Thyroid gland (tissue), 4 donors: ENCODE measurements around the gene EXD1.
A peak's percentile ranks its signal among the peaks of the same experiment; 100 is the strongest.

ENCODE experiments used
- POLR2A ChIP-seq, 2 donors: fragments of 450-650 bp; IDR thresholded peaks; one replicate each; pipeline ENCODE4 v1.6.1; 2017; ENCODE audit warnings: antibody characterized with exemption in 2 of 2, mild to moderate bottlenecking in 2 of 2, moderate library complexity in 1 of 2
- TF ChIP-seq, protein P1 (sequence below), 6 experiments: fragments of 200-600 bp in 3 of 6; fragments of 450-650 bp in 3 of 6; sonication (generic) in 3 of 6; IDR thresholded peaks; one replicate each; pipeline ENCODE4 v1.5.1; 2016 to 2019; ENCODE audit warnings: antibody characterized with exemption in 6 of 6, mild to moderate bottlenecking in 2 of 6, inconsistent platforms in 1 of 6, moderate library complexity in 1 of 6

DNA sequence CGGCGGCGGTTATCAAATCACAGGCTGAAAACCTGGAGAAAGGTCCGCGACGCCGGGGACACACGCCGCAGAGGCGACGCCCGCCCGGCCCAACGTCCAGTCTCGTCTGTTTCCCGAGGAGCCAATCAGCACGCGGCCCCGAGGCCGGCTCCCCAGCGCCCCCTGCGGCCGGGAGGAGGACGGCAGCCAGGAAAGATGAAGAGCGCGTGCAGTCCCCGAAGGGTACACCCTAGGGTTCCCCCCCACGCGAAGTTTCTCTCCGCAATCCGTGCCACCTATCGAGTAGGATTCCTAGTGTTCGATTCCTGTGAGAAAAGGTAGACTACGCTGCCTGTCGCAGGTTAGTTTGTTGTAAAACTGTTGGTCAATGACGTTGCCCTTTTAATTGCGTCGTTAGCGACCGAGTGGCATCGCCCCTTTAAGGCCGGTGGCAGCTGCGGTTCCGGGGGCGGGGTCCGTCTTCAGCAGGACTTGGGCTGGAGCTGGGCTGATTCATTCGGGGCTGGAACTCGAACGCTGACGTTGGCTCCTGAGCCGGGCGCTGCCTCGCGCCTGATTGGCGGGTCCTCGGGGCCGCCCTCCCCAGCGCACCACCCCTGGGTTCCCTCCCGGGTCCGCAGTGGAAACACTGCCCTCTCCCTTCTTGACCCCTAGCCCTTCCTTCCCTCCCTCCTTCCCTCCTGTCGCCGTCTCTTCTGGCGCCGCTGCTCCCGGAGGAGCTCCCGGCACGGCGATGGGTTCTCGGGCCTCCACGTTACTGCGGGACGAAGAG is at the start of gene EXD1, which contains the start of gene CHP1:
- TF ChIP-seq, protein P1, sequence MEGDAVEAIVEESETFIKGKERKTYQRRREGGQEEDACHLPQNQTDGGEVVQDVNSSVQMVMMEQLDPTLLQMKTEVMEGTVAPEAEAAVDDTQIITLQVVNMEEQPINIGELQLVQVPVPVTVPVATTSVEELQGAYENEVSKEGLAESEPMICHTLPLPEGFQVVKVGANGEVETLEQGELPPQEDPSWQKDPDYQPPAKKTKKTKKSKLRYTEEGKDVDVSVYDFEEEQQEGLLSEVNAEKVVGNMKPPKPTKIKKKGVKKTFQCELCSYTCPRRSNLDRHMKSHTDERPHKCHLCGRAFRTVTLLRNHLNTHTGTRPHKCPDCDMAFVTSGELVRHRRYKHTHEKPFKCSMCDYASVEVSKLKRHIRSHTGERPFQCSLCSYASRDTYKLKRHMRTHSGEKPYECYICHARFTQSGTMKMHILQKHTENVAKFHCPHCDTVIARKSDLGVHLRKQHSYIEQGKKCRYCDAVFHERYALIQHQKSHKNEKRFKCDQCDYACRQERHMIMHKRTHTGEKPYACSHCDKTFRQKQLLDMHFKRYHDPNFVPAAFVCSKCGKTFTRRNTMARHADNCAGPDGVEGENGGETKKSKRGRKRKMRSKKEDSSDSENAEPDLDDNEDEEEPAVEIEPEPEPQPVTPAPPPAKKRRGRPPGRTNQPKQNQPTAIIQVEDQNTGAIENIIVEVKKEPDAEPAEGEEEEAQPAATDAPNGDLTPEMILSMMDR (IDR thresholded peaks at IDR 0.05), result peak; percentile 88 to 95 (median 93)
- peak in 1 of 2 donors; percentile 81 for TF ChIP-seq POLR2A (IDR thresholded peaks at IDR 0.05)
